Fibroblast of mammary gland (primary cell): ENCODE measurements around the gene KTN1.

Experiments
- DNase-seq: peaks from one replicate; pipeline ENCODE4 v3.0.0-alpha.2; 2010; ENCODE audit warnings: low read depth
- H3K4me3 ChIP-seq: 2 replicates; pipeline ENCODE4 v1.5.1; 2011; ENCODE audit warnings: low read depth, mild to moderate bottlenecking, low read length, moderate library complexity; ENCODE audit not compliant: control insufficient read depth
- CTCF ChIP-seq: conservative IDR thresholded peaks from 2 replicates; pipeline ENCODE4 v1.5.1; 2011; ENCODE audit warnings: low read depth, low read length, inconsistent platforms; ENCODE audit not compliant: control insufficient read depth, insufficient read depth

KTN1 gene

GRCh38 chr14:55614304-55614703, 34.3 kb downstream of the KTN1 start:
- H3K4me3 ChIP-seq = no peak overlapping the region
- DNase-seq = no peak
- no peak for TF ChIP-seq CTCF

DNA sequence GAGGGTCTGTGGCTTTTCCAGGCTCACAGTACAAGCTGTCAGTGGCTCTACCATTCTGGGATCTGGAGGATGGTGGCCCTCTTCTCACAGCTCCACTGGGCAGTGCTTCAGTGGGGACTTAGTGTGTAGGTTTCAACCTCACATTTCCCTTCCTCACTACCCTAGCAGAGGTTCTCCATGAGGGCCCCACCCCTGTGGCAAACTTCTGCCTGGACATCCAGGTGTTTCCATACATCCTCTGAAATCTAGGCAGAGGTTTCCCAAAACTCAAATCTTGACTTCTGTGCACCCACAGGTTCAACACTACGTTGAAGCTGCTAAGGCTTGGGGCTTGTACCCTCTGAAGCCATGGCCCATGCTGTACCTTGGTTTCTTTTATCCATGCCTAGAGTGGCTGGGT, 40.3 kb downstream of the KTN1 start:
- H3K4me3 ChIP-seq = no peak overlapping the region
- no peak for TF ChIP-seq CTCF
- no peak for DNase-seq

DNA sequence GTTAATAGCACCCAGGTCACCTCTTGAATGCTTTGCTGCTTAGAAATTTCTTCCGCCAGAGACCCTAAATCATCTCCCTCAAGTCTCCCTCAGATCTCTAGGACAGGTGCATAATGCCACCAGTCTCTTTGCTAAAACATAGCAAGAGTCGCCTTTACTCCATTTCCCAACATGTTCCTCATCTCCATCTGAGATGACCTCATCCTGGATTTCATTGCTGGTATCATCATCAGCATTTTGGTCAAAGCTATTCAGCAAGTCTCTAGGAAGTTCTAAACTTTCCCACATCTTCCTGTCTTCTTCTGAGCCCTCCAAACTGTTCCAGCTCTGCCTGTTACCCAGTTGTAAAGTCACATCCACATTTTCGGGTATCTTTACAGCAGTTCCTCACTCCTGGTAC, 41.0 kb downstream of the KTN1 start:
- TF ChIP-seq CTCF = no peak
- DNase-seq = no peak
- no peak overlapping the region for H3K4me3 ChIP-seq

DNA sequence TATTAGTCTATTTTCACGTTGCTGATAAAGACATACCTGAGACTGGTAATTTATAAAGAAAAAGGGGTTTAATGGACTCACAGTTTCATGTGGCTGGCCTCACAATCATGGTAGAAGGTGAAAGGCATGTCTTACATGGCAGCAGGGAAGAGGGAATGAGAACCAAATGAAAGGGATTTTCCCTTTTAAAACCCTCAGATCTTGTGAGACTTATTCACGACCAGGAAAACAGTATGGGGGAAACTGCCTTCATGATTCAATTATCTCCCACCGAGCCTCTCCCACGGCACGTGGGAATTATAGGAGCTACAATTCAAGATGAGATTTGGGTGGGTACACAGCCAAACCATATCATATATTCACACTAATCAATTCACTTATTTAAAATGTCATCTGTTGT, 41.4 kb downstream of the KTN1 start:
- DNase-seq = no peak
- TF ChIP-seq CTCF = no peak

GRCh38 chr14:55624913-55625312, 44.9 kb downstream of the KTN1 start:
- DNase-seq = no peak
- TF ChIP-seq CTCF = no peak

More for the DNA sequence above, 41.4 kb downstream of the KTN1 start:
- no peak overlapping the region for H3K4me3 ChIP-seq

GRCh38 chr14:55625481-55625880, 45.5 kb downstream of the KTN1 start:
- no peak for TF ChIP-seq CTCF
- no peak overlapping the region for H3K4me3 ChIP-seq
- DNase-seq = no peak

More at GRCh38 chr14:55624913-55625312, 44.9 kb downstream of the KTN1 start:
- H3K4me3 ChIP-seq = no peak overlapping the region

DNA sequence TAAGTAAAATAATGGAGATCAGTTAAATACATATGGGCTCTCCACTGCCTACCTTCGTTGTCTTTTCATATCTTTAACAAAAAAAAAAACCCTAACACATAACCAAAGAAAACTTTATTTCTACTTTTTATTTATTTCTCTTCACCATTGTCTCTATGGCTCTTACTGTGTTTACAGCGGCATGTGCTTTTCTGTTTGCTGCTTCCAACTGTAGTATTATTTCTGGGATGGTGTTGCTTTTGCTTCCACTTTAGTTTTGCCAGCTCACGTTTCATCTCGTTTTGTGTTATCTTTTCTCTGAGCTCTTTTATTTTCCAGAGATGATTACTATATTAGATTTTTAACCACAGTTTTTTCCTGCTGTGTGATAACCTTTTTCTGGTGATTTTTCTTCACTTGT, 46.1 kb downstream of the KTN1 start:
- H3K4me3 ChIP-seq = no peak overlapping the region
- TF ChIP-seq CTCF = no peak
- no peak for DNase-seq
